GM10266 (cell line): Measurements from ENCODE around the gene PMIS2.
A peak's percentile ranks its signal among the peaks of the same experiment; 100 is the strongest.

ENCODE experiments used
- DNase-seq: peaks from one replicate; pipeline ENCODE4 v3.0.0; 2012; ENCODE audit errors: extremely low spot score
- CTCF ChIP-seq: IDR thresholded peaks from 2 replicates; pipeline ENCODE4 v1.5.1; 2012; ENCODE audit warnings: mild to moderate bottlenecking, low read depth; ENCODE audit not compliant: control insufficient read depth, insufficient read depth; ENCODE audit errors: missing control alignments

The PMIS2 gene

GRCh38 chr19:35612559-35613321 lies 26.8 kb downstream of the PMIS2 start, which contains the start of gene HAUS5:
Gene HAUS5, plus strand, starts transcription at chr19:35612735. Its CDS starts 60 bp downstream, at chr19:35612795.
- no peak for TF ChIP-seq CTCF
- peak; percentile 94 for DNase-seq

DNA sequence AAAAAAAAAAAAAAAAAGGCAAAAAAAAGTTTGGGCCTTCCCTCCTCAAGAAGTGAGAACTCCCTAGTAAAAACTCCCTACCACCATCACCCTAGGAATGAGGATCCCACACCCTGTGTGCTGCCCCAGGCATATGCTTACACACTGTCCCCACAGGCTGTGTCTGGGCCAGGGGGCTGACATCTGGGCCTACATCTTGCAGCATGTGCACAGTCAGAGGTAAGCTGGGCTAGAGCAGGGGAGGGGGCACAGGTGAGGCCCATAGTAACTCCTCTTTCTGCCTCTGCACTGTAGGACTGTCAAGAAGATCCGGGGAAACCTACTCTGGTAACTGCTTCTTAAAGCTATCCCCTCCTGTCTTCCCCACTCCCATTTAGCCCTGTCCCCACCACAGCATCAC lies 27.6 kb downstream of the PMIS2 start:
- TF ChIP-seq CTCF, result no peak
- no peak for DNase-seq

GRCh38 chr19:35615036-35615435 lies 29.1 kb downstream of the PMIS2 start:
- no peak for TF ChIP-seq CTCF
- no peak for DNase-seq

DNA sequence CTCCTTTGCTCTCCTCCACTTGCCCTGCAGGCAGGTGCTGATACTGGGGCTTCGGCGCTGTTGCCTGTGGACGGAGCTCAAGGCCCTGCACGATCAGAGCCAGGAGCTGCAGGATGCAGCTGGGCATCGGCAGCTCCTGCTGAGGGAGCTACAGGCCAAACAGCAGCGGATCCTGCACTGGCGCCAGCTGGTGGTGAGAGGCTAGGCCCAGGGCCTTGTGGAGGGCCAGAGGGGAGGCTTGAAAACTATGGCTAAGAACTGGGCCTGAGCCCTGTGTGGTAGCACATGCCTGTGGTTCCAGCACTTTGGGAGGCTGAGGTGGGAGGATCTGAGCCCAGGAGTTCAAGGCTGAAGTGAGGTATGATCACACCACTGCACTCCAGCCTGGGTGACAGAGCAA lies 32.9 kb downstream of the PMIS2 start:
- DNase-seq, result no peak
- TF ChIP-seq CTCF, result no peak

GRCh38 chr19:35619290-35619923 lies 33.4 kb downstream of the PMIS2 start:
- TF ChIP-seq CTCF, result no peak
- no peak for DNase-seq

- DNase-seq, result no peak
- no peak for TF ChIP-seq CTCF
Measured at GRCh38 chr19:35620001-35620400, 34.0 kb downstream of the PMIS2 start.

- DNase-seq, result no peak
- TF ChIP-seq CTCF, result no peak
Measured at GRCh38 chr19:35621708-35622107, 35.7 kb downstream of the PMIS2 start.
